Measurements from ENCODE around the gene SLC2A13.

SLC2A13 gene

GRCh38 chr12:40104461-40105264, 1.2 kb downstream of the SLC2A13 start:
- DNase-seq (ENCODE audit: insufficient read length) (peak; percentile 27), FAIRE-seq (no peak)
- TF ChIP-seq POLR2AphosphoS5 (IDR thresholded peaks at IDR 0.05; ENCODE audit: low read depth, low read length) (no peak), TAF1 (IDR thresholded peaks at IDR 0.05; ENCODE audit: borderline replicate concordance, low read depth, low read length) (no peak), POLR2A (IDR thresholded peaks at IDR 0.05; ENCODE audit: low read depth, low read length) (no peak)

GRCh38 chr12:40103043-40103442, 2.8 kb downstream of the SLC2A13 start:
- FAIRE-seq = no peak
- TF ChIP-seq POLR2AphosphoS5 (IDR thresholded peaks at IDR 0.05; ENCODE audit: low read depth, low read length) (no peak), TAF1 (IDR thresholded peaks at IDR 0.05; ENCODE audit: borderline replicate concordance, low read depth, low read length) (no peak), POLR2A (IDR thresholded peaks at IDR 0.05; ENCODE audit: low read depth, low read length) (no peak)
- no peak for DNase-seq (ENCODE audit: insufficient read length)

- DNase-seq (ENCODE audit: insufficient read length) (no peak), FAIRE-seq (no peak)
- TF ChIP-seq POLR2A (IDR thresholded peaks at IDR 0.05; ENCODE audit: low read depth, low read length) (no peak), TAF1 (IDR thresholded peaks at IDR 0.05; ENCODE audit: borderline replicate concordance, low read depth, low read length) (no peak), POLR2AphosphoS5 (IDR thresholded peaks at IDR 0.05; ENCODE audit: low read depth, low read length) (no peak)
These were observed 4.1 kb downstream of the SLC2A13 start for GRCh38 chr12:40101747-40102146.

- TF ChIP-seq POLR2A (IDR thresholded peaks at IDR 0.05; ENCODE audit: low read depth, low read length) (no peak), TAF1 (IDR thresholded peaks at IDR 0.05; ENCODE audit: borderline replicate concordance, low read depth, low read length) (no peak), POLR2AphosphoS5 (IDR thresholded peaks at IDR 0.05; ENCODE audit: low read depth, low read length) (no peak)
- DNase-seq (ENCODE audit: insufficient read length) = no peak
- no peak for FAIRE-seq
These were observed 6.4 kb downstream of the SLC2A13 start for GRCh38 chr12:40099423-40099853.

- DNase-seq (ENCODE audit: insufficient read length) (no peak), FAIRE-seq (no peak)
- TF ChIP-seq POLR2A (IDR thresholded peaks at IDR 0.05; ENCODE audit: low read depth, low read length) (no peak), POLR2AphosphoS5 (IDR thresholded peaks at IDR 0.05; ENCODE audit: low read depth, low read length) (no peak), TAF1 (IDR thresholded peaks at IDR 0.05; ENCODE audit: borderline replicate concordance, low read depth, low read length) (no peak)
These were observed 7.3 kb downstream of the SLC2A13 start for GRCh38 chr12:40098406-40099145.

- FAIRE-seq = no peak
- DNase-seq (ENCODE audit: insufficient read length) = no peak
- TF ChIP-seq POLR2AphosphoS5 (IDR thresholded peaks at IDR 0.05; ENCODE audit: low read depth, low read length) (no peak), TAF1 (IDR thresholded peaks at IDR 0.05; ENCODE audit: borderline replicate concordance, low read depth, low read length) (no peak), POLR2A (IDR thresholded peaks at IDR 0.05; ENCODE audit: low read depth, low read length) (no peak)
These were observed 12.4 kb downstream of the SLC2A13 start for GRCh38 chr12:40093512-40093911.

GRCh38 chr12:40086471-40086870, 19.4 kb downstream of the SLC2A13 start:
- FAIRE-seq (no peak), DNase-seq (ENCODE audit: insufficient read length) (no peak)
- TF ChIP-seq POLR2A (IDR thresholded peaks at IDR 0.05; ENCODE audit: low read depth, low read length) (no peak), TAF1 (IDR thresholded peaks at IDR 0.05; ENCODE audit: borderline replicate concordance, low read depth, low read length) (no peak), POLR2AphosphoS5 (IDR thresholded peaks at IDR 0.05; ENCODE audit: low read depth, low read length) (no peak)

GRCh38 chr12:40078266-40078665, 27.6 kb downstream of the SLC2A13 start:
- DNase-seq (ENCODE audit: insufficient read length) (no peak), FAIRE-seq (no peak)
- TF ChIP-seq POLR2A (IDR thresholded peaks at IDR 0.05; ENCODE audit: low read depth, low read length) (no peak), POLR2AphosphoS5 (IDR thresholded peaks at IDR 0.05; ENCODE audit: low read depth, low read length) (no peak), TAF1 (IDR thresholded peaks at IDR 0.05; ENCODE audit: borderline replicate concordance, low read depth, low read length) (no peak)

GRCh38 chr12:40075458-40075857, 30.4 kb downstream of the SLC2A13 start:
- TF ChIP-seq POLR2AphosphoS5 (IDR thresholded peaks at IDR 0.05; ENCODE audit: low read depth, low read length) (no peak), TAF1 (IDR thresholded peaks at IDR 0.05; ENCODE audit: borderline replicate concordance, low read depth, low read length) (no peak), POLR2A (IDR thresholded peaks at IDR 0.05; ENCODE audit: low read depth, low read length) (no peak)
- DNase-seq (ENCODE audit: insufficient read length) = no peak
- no peak for FAIRE-seq

GRCh38 chr12:40068416-40068815, 37.5 kb downstream of the SLC2A13 start:
- TF ChIP-seq TAF1 (IDR thresholded peaks at IDR 0.05; ENCODE audit: borderline replicate concordance, low read depth, low read length) (no peak), POLR2AphosphoS5 (IDR thresholded peaks at IDR 0.05; ENCODE audit: low read depth, low read length) (no peak), POLR2A (IDR thresholded peaks at IDR 0.05; ENCODE audit: low read depth, low read length) (no peak)
- FAIRE-seq (no peak), DNase-seq (ENCODE audit: insufficient read length) (no peak)

GRCh38 chr12:40065636-40066035, 40.2 kb downstream of the SLC2A13 start:
- DNase-seq (ENCODE audit: insufficient read length) (no peak), FAIRE-seq (no peak)
- TF ChIP-seq POLR2AphosphoS5 (IDR thresholded peaks at IDR 0.05; ENCODE audit: low read depth, low read length) = no peak
- TF ChIP-seq TAF1 (IDR thresholded peaks at IDR 0.05; ENCODE audit: borderline replicate concordance, low read depth, low read length) = no peak
- TF ChIP-seq POLR2A (IDR thresholded peaks at IDR 0.05; ENCODE audit: low read depth, low read length) = no peak
